K562 (cell line): ENCODE data around the gene PIEZO2.

Source experiments
- EP300 ChIP-seq: IDR thresholded peaks from 2 replicates; pipeline ENCODE4 v1.6.1; 2012; ENCODE audit warnings: low read length, improper control_type of control experiment
- ETV5 ChIP-seq: sonication (generic); formaldehyde crosslinking; IDR thresholded peaks from 2 replicates; pipeline ENCODE4 v1.4.0; 2020; ENCODE audit warnings: low read depth, mild to moderate bottlenecking, missing genetic modification reagents
- HNRNPL ChIP-seq: fragments of 200-400 bp; formaldehyde crosslinking; IDR thresholded peaks from 2 replicates; pipeline ENCODE4 v1.6.1; 2017; ENCODE audit warnings: low read depth, mild to moderate bottlenecking, low read length
- KDM1A ChIP-seq, 2 experiments: fragments of 450-650 bp; IDR thresholded peaks; 2 replicates each; pipeline ENCODE4 v1.6.1; 2016; ENCODE audit warnings: mild to moderate bottlenecking in 2 of 2
- PML ChIP-seq: IDR thresholded peaks from 2 replicates; pipeline ENCODE4 v1.6.1; 2012; ENCODE audit warnings: low read length, inconsistent platforms
- POLR2AphosphoS5 ChIP-seq: IDR thresholded peaks from 2 replicates; pipeline ENCODE4 v1.6.1; 2011; ENCODE audit warnings: mild to moderate bottlenecking, low read depth, low read length, moderate library complexity; ENCODE audit not compliant: control insufficient read depth, insufficient read depth
- REST ChIP-seq, 2 experiments: fragments of 450-650 bp; formaldehyde crosslinking in 1 of 2; IDR thresholded peaks; 2 replicates each; pipeline versions ENCODE4 v1.4.0 to v1.6.1; 2014 to 2020; ENCODE audit warnings: mild to moderate bottlenecking in 2 of 2, borderline replicate concordance in 1 of 2, low read depth in 1 of 2
- SP1 ChIP-seq: sonication (generic); formaldehyde crosslinking; IDR thresholded peaks from 2 replicates; pipeline ENCODE4 v1.8.1; 2022; ENCODE audit warnings: mild to moderate bottlenecking, missing genetic modification reagents
- THRA ChIP-seq: fragments of 450-650 bp; IDR thresholded peaks from 2 replicates; pipeline ENCODE4 v1.6.1; 2017; ENCODE audit warnings: mild to moderate bottlenecking, moderate library complexity
- ZBTB33 ChIP-seq: sonication (generic); formaldehyde crosslinking; IDR thresholded peaks from 2 replicates; pipeline ENCODE4 v1.8.1; 2023; ENCODE audit warnings: mild to moderate bottlenecking, missing genetic modification reagents
- ZNF785 ChIP-seq: fragments of 250-450 bp; sonication (Bioruptor Pico); IDR thresholded peaks from 2 replicates; pipeline ENCODE4 v1.4.0; 2020; ENCODE audit warnings: mild to moderate bottlenecking

- TF ChIP-seq ZNF785 (CRISPR knock-in tag) (no peak), POLR2AphosphoS5 (no peak), ETV5 (CRISPR knock-in tag) (no peak), ZBTB33 (CRISPR knock-in tag) (no peak), SP1 (no peak), REST (IDR thresholded peaks at IDR 0.05; ENCODE audit: borderline replicate concordance) (no peak), REST (CRISPR knock-in tag; IDR thresholded peaks at IDR 0.05; ENCODE audit: low read depth) (no peak), HNRNPL (no peak), PML (no peak), EP300 (no peak), KDM1A (IDR thresholded peaks at IDR 0.05) (no peak), THRA (no peak)
These were observed 485.6 kb downstream of the PIEZO2 start for GRCh38 chr18:10663750-10664149.
